ENCODE measurements around the gene ZC3H4. TPM values are rescaled to one million over a fixed set of nuclear protein-coding genes. Genes with fewer than 3 reads are reported as not detected.

ZC3H4 gene
- total and polyA plus RNA-seq, 10 of the 15 experiments (the other 5 are each of a cell fraction or from before 2014, with no cell fraction given): 5.1 to 86.3 (median 15.5) TPM

- no peak for TF ChIP-seq MEF2A (IDR thresholded peaks at IDR 0.05; ENCODE audit: insufficient read depth, low read depth, low read length)
- TF ChIP-seq ZZZ3 (IDR thresholded peaks at IDR 0.05; ENCODE audit: control insufficient read depth, insufficient read length, low read depth): no peak
- TF ChIP-seq ZNF592 (IDR thresholded peaks at IDR 0.05): no peak
- TF ChIP-seq YBX1 (IDR thresholded peaks at IDR 0.05): no peak
- no peak for TF ChIP-seq ZNF274 (IDR thresholded peaks at IDR 0.05; ENCODE audit: insufficient read depth, insufficient read length)
- no peak for TF ChIP-seq PML (IDR thresholded peaks at IDR 0.05; ENCODE audit: low read length)
- TF ChIP-seq ATF7 (IDR thresholded peaks at IDR 0.05; ENCODE audit: low read depth): no peak
- no peak for TF ChIP-seq PRDM15 (CRISPR knock-in tag; IDR thresholded peaks at IDR 0.05)
- TF ChIP-seq BCL11A (IDR thresholded peaks at IDR 0.05; ENCODE audit: low read depth, low read length): no peak
- TF ChIP-seq RB1 (IDR thresholded peaks at IDR 0.05; ENCODE audit: borderline replicate concordance): no peak
- TF ChIP-seq SREBF2 (IDR thresholded peaks at IDR 0.05; ENCODE audit: low read length): no peak
- TF ChIP-seq ZNF687 (IDR thresholded peaks at IDR 0.05): no peak
- peak; percentile 83 to 98 (median 85) for TF ChIP-seq CTCF (IDR thresholded peaks at IDR 0.05 in 2 of 3, conservative IDR thresholded peaks at IDR 0.05 in 1 of 3; ENCODE audit: control insufficient read depth in 2 of 3, extremely low read depth in 1 of 3, insufficient read depth in 1 of 3, low read depth in 3 of 3, low read length in 3 of 3)
- no peak for TF ChIP-seq SUPT20H (IDR thresholded peaks at IDR 0.05; ENCODE audit: borderline replicate concordance, control insufficient read depth, low read depth, low read length)
- TF ChIP-seq GABPA (IDR thresholded peaks at IDR 0.05; ENCODE audit: low read depth): no peak
These were observed 81.3 kb downstream of the ZC3H4 start (continued) for GRCh38 chr19:47032171-47032811.

All from GM12878 (cell line).